GM18520 (cell line): ENCODE results near the gene ACVRL1.

Experiments
- ATAC-seq: cut with Tn5 transposase; IDR thresholded peaks from one replicate; pipeline ENCODE4 v1.9.1; 2021; ENCODE audit not compliant: unreplicated experiment

The ACVRL1 gene

GRCh38 chr12:51942056-51942455 is 34.8 kb downstream of the ACVRL1 start:
- no peak for ATAC-seq

- ATAC-seq: no peak
These were observed 35.2 kb downstream of the ACVRL1 start for GRCh38 chr12:51942501-51943000.

GRCh38 chr12:51943346-51943745 is 36.0 kb downstream of the ACVRL1 start:
- no peak for ATAC-seq

GRCh38 chr12:51944608-51945233 is 37.4 kb downstream of the ACVRL1 start:
- ATAC-seq: no peak

- no peak for ATAC-seq
These were observed 40.1 kb downstream of the ACVRL1 start for GRCh38 chr12:51947246-51947996.

GRCh38 chr12:51948066-51948465 is 40.8 kb downstream of the ACVRL1 start:
- ATAC-seq: no peak

- no peak for ATAC-seq
These were observed 42.2 kb downstream of the ACVRL1 start for GRCh38 chr12:51949342-51950030.

- no peak for ATAC-seq
These were observed 43.4 kb downstream of the ACVRL1 start for GRCh38 chr12:51950682-51951198.

- no peak for ATAC-seq
These were observed 44.0 kb downstream of the ACVRL1 start, which contains the start of gene ACVR1B for GRCh38 chr12:51951199-51951842. ACVR1B (plus strand) TSS chr12:51951699; CDS start chr12:51951744, 45 bp downstream.

- no peak for ATAC-seq
These were observed 44.8 kb downstream of the ACVRL1 start for GRCh38 chr12:51951843-51952722.

GRCh38 chr12:51953089-51953488 is 45.8 kb downstream of the ACVRL1 start:
- no peak for ATAC-seq

GRCh38 chr12:51953864-51954263 is 46.6 kb downstream of the ACVRL1 start:
- no peak for ATAC-seq

- no peak for ATAC-seq
These were observed 47.5 kb downstream of the ACVRL1 start for GRCh38 chr12:51954561-51955361.

- no peak for ATAC-seq
These were observed 48.4 kb downstream of the ACVRL1 start for GRCh38 chr12:51955702-51956101.

- ATAC-seq: no peak
These were observed 51.2 kb downstream of the ACVRL1 start for GRCh38 chr12:51958542-51958941.

GRCh38 chr12:51959211-51959610 is 51.9 kb downstream of the ACVRL1 start:
- no peak for ATAC-seq

- ATAC-seq: no peak
These were observed 52.6 kb downstream of the ACVRL1 start for GRCh38 chr12:51959921-51960320.

- no peak for ATAC-seq
These were observed 53.2 kb downstream of the ACVRL1 start for GRCh38 chr12:51960488-51960887.

- ATAC-seq: no peak
These were observed 53.6 kb downstream of the ACVRL1 start for GRCh38 chr12:51960890-51961289.
